Fibroblast of lung (primary cell): ENCODE results near the gene MACROD2. TPM values are rescaled to one million over a fixed set of nuclear protein-coding genes. Genes with fewer than 3 reads are reported as not detected.

Experiments
- DNase-seq, 2 donors: peaks; one replicate each; pipeline versions ENCODE4 v3.0.0 to v3.0.0-alpha.2; 2010; ENCODE audit warnings: low read depth in 2 of 2
- H2AFZ ChIP-seq: 2 replicates; pipeline ENCODE4 v1.5.1; 2012; ENCODE audit warnings: low read length, control low read depth, inconsistent platforms
- H3K27ac ChIP-seq: 2 replicates; pipeline ENCODE4 v1.5.1; 2011; ENCODE audit warnings: low read length, control low read depth; ENCODE audit not compliant: insufficient read depth
- H3K27me3 ChIP-seq: 2 replicates; pipeline ENCODE4 v1.5.1; 2011; ENCODE audit warnings: mild to moderate bottlenecking, low read length; ENCODE audit not compliant: control insufficient read depth, insufficient read depth
- H3K36me3 ChIP-seq: 2 replicates; pipeline ENCODE4 v1.5.1; 2011; ENCODE audit warnings: low read length; ENCODE audit not compliant: control insufficient read depth, insufficient read depth
- H3K4me1 ChIP-seq: 2 replicates; pipeline ENCODE4 v1.5.1; 2011; ENCODE audit warnings: low read length; ENCODE audit not compliant: control insufficient read depth, insufficient read depth; ENCODE audit errors: extremely low read depth
- H3K4me2 ChIP-seq: 2 replicates; pipeline ENCODE4 v1.5.1; 2011; ENCODE audit warnings: low read length, control low read depth; ENCODE audit not compliant: insufficient read depth; ENCODE audit errors: extremely low read depth
- H3K4me3 ChIP-seq, 4 experiments: fragments of 200-600 bp in 1 of 4; sonication (generic) in 1 of 4; replicated peaks in 1 of 4; 2 replicates each; pipeline ENCODE4 v1.5.1; 2011 to 2016; ENCODE audit warnings: low read length in 4 of 4, low read depth in 3 of 4, mild to moderate bottlenecking in 3 of 4, control low read depth in 2 of 4, inconsistent platforms in 1 of 4, mixed read lengths in 1 of 4; ENCODE audit not compliant: insufficient read depth in 1 of 4; ENCODE audit errors: control extremely low read depth in 1 of 4
- H3K79me2 ChIP-seq: 2 replicates; pipeline ENCODE4 v1.5.1; 2012; ENCODE audit warnings: mild to moderate bottlenecking, low read length, inconsistent platforms; ENCODE audit not compliant: control insufficient read depth, insufficient read depth
- H3K9ac ChIP-seq: 2 replicates; pipeline ENCODE4 v1.5.1; 2011; ENCODE audit warnings: mild to moderate bottlenecking, low read length, control low read depth; ENCODE audit not compliant: insufficient read depth
- H3K9me3 ChIP-seq: 2 replicates; pipeline ENCODE4 v1.5.1; 2012; ENCODE audit warnings: low read depth, low read length; ENCODE audit not compliant: control insufficient read depth, insufficient read depth
- H4K20me1 ChIP-seq: 2 replicates; pipeline ENCODE4 v1.5.1; 2011; ENCODE audit warnings: low read length; ENCODE audit not compliant: control insufficient read depth, insufficient read depth; ENCODE audit errors: extremely low read depth
- EZH2 ChIP-seq: IDR thresholded peaks from 2 replicates; pipeline ENCODE4 v1.5.1; 2012; ENCODE audit warnings: low read length, control low read depth, mild to moderate bottlenecking; ENCODE audit errors: missing control alignments
- polyA plus RNA-seq, 2 donors: library from polyadenylated mRNA; depleted of rRNA in 1 of 2; stranded (reverse) in 1 of 2; unstranded in 1 of 2; fragments of >200 nt; gene quantifications; 2 replicates each; pipeline ENCODE4 v1.2.1, GENCODE V29; 2011 to 2012; ENCODE audit warnings: missing spikeins in 1 of 2
- total RNA-seq: library from RNA; depleted of rRNA; stranded (reverse); fragments of >200 nt; gene quantifications from 2 replicates; pipeline ENCODE4 v1.2.1, GENCODE V29; 2014
- TF ChIP-seq, protein P1 (sequence below), 2 donors: IDR thresholded peaks in 1 of 2; conservative IDR thresholded peaks in 1 of 2; 1 replicate in 1 of 2; 2 replicates in 1 of 2; pipeline ENCODE4 v1.5.1; 2011 to 2012; ENCODE audit warnings: low read length in 2 of 2, control low read depth in 1 of 2, inconsistent platforms in 1 of 2, low read depth in 1 of 2, mild to moderate bottlenecking in 1 of 2

MACROD2 gene
- total and polyA plus RNA-seq, 2 donors (not counting 1 experiment from before 2014, with no cell fraction given), result 0.54 to 1.7 TPM

DNA sequence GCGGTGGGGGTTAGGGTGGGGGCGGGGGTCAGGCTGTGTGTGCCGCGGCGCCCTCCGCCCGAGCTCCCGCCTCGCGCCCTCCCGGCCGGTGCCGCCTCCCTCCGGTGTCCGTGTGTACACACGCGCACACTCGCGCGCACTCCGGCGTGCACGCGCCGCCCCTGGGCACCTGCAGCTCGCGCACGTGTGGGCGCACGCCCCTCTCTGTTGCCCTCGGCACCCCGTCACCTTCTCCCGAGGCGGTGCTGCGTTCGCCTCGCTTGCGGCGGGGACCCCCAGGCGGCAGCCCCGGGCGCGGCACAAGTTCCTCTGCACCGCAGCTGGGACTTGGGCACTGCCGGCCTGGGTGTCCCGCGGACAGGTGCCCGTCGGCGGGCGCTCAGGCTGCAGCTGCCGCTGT is 525 bp downstream of the MACROD2 start:
- H3K9me3 ChIP-seq, result no peaks in the 10 kb centered on the region
- H3K27me3 ChIP-seq, result no peaks in the 10 kb centered on the region
- H3K4me2 ChIP-seq, result peak overlapping the region; percentile 82
- no peak for DNase-seq
- TF ChIP-seq, protein P1, sequence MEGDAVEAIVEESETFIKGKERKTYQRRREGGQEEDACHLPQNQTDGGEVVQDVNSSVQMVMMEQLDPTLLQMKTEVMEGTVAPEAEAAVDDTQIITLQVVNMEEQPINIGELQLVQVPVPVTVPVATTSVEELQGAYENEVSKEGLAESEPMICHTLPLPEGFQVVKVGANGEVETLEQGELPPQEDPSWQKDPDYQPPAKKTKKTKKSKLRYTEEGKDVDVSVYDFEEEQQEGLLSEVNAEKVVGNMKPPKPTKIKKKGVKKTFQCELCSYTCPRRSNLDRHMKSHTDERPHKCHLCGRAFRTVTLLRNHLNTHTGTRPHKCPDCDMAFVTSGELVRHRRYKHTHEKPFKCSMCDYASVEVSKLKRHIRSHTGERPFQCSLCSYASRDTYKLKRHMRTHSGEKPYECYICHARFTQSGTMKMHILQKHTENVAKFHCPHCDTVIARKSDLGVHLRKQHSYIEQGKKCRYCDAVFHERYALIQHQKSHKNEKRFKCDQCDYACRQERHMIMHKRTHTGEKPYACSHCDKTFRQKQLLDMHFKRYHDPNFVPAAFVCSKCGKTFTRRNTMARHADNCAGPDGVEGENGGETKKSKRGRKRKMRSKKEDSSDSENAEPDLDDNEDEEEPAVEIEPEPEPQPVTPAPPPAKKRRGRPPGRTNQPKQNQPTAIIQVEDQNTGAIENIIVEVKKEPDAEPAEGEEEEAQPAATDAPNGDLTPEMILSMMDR (conservative IDR thresholded peaks at IDR 0.05 in 1 of 2, IDR thresholded peaks at IDR 0.05 in 1 of 2; ENCODE audit: low read depth in 1 of 2, low read length in 2 of 2), result no peak
- no peak for TF ChIP-seq EZH2
- H3K4me1 ChIP-seq, result no peaks in the 10 kb centered on the region
- no peaks in the 10 kb centered on the region for H3K36me3 ChIP-seq
- H3K27ac ChIP-seq, result no peak overlapping the region
- H3K79me2 ChIP-seq, result no peaks in the 10 kb centered on the region
- H3K9ac ChIP-seq, result no peak overlapping the region
- no peaks in the 10 kb centered on the region for H4K20me1 ChIP-seq
- H2AFZ ChIP-seq, result peak overlapping the region; percentile 74
- H3K4me3 ChIP-seq, result peak overlapping the region; percentile 7 to 64 (median 54)

DNA sequence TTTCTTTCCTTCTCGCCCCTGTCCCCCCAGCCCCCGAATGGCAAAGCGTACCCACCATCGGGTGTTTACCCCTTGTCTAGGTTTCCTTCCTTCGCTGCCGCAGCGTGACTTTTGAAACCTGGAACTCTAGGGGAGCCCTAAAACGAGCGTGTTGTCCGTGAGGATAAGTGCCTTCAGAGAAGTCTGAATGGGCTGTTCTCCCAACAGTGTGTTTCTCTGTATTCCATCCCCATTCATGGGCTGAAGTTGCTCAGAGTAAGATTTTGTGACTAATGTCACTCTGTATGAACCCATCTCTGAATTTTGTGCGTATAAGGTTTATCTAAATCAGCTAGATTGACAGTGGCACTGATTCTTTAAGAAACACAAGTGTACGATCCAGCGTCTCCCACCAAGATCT is 949 bp downstream of the MACROD2 start:
- H3K79me2 ChIP-seq, result no peaks in the 10 kb centered on the region
- no peak for DNase-seq
- H2AFZ ChIP-seq, result peak overlapping the region; percentile 74
- H3K9me3 ChIP-seq, result no peaks in the 10 kb centered on the region
- TF ChIP-seq, protein P1 (conservative IDR thresholded peaks at IDR 0.05 in 1 of 2, IDR thresholded peaks at IDR 0.05 in 1 of 2; ENCODE audit: low read depth in 1 of 2, low read length in 2 of 2), result no peak
- no peak for TF ChIP-seq EZH2
- H3K4me3 ChIP-seq, result peak overlapping the region; percentile 7 to 64 (median 54)
- H3K27me3 ChIP-seq, result no peaks in the 10 kb centered on the region
- no peak overlapping the region for H3K27ac ChIP-seq
- peak overlapping the region; percentile 82 for H3K4me2 ChIP-seq
- no peaks in the 10 kb centered on the region for H3K36me3 ChIP-seq
- H4K20me1 ChIP-seq, result no peaks in the 10 kb centered on the region
- no peaks in the 10 kb centered on the region for H3K4me1 ChIP-seq
- H3K9ac ChIP-seq, result no peak overlapping the region

DNA sequence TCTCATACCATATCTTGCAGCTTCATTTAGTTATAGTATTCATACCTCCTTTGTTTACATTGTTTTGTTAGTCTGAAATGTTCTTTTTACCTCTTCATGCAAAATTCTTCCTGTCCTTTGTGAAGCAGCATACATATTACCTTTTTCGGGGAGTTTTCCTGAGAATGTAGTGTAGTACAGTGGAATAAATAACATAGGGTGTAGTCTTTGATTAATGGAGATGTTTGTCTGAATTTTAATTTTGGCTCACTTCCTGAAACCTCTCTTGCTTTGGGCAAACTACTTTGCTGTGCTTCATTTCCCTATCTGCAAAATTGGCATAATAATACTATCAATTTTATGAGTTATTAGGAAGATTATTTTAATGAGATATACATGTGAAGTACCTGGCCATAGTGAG is 5.6 kb downstream of the MACROD2 start:
- H3K27ac ChIP-seq, result no peak overlapping the region
- DNase-seq, result no peak
- no peaks in the 10 kb centered on the region for H3K4me1 ChIP-seq
- no peaks in the 10 kb centered on the region for H3K36me3 ChIP-seq
- H3K4me2 ChIP-seq, result no peak overlapping the region
- no peaks in the 10 kb centered on the region for H3K79me2 ChIP-seq
- no peak overlapping the region for H2AFZ ChIP-seq
- H3K9ac ChIP-seq, result no peak overlapping the region
- no peaks in the 10 kb centered on the region for H3K27me3 ChIP-seq
- no peak overlapping the region for H3K4me3 ChIP-seq
- H3K9me3 ChIP-seq, result no peaks in the 10 kb centered on the region
- H4K20me1 ChIP-seq, result no peaks in the 10 kb centered on the region
- TF ChIP-seq, protein P1 (conservative IDR thresholded peaks at IDR 0.05 in 1 of 2, IDR thresholded peaks at IDR 0.05 in 1 of 2; ENCODE audit: low read depth in 1 of 2, low read length in 2 of 2), result no peak
- no peak for TF ChIP-seq EZH2
